Effector memory CD8-positive, alpha-beta T cell (primary cell): ENCODE data around the gene REG1A.

ENCODE experiments used
- ATAC-seq: fragments of 150-1000 bp; cut with Tn5 transposase; replicated peaks from 2 replicates; pipeline ENCODE4 v1.10.0; 2021; ENCODE audit warnings: mild to moderate bottlenecking, moderate library complexity
- DNase-seq, 3 experiments: peaks; one replicate each; pipeline ENCODE4 v3.0.0; 2021
- H3K27ac Mint-ChIP-seq, 2 donors: one replicate each; pipeline ENCODE4 v1.8.0; 2022; ENCODE audit warnings: mild to moderate bottlenecking in 2 of 2, mixed read lengths in 2 of 2, moderate library complexity in 2 of 2
- H3K27me3 Mint-ChIP-seq, 2 donors: one replicate each; pipeline ENCODE4 v1.8.0; 2022; ENCODE audit warnings: mixed read lengths in 2 of 2
- H3K36me3 Mint-ChIP-seq: one replicate; pipeline ENCODE4 v1.8.0; 2022; ENCODE audit warnings: mild to moderate bottlenecking, moderate library complexity, mixed read lengths; ENCODE audit not compliant: insufficient read depth
- H3K4me1 Mint-ChIP-seq, 2 donors: one replicate each; pipeline ENCODE4 v1.8.0; 2022; ENCODE audit warnings: low read depth in 2 of 2, mixed read lengths in 2 of 2
- H3K4me3 Mint-ChIP-seq, 2 donors: one replicate each; pipeline ENCODE4 v1.8.0; 2022; ENCODE audit warnings: mild to moderate bottlenecking in 2 of 2, mixed read lengths in 2 of 2, moderate library complexity in 2 of 2
- H3K9me3 Mint-ChIP-seq, 2 donors: one replicate each; pipeline ENCODE4 v1.8.0; 2022; ENCODE audit warnings: mixed read lengths in 2 of 2

Gene REG1A

GRCh38 chr2:79139423-79139822 is 19.1 kb downstream of the REG1A start:
- H3K4me3 Mint-ChIP-seq: no peak overlapping the region
- H3K36me3 Mint-ChIP-seq: no peaks in the 10 kb centered on the region
- H3K4me1 Mint-ChIP-seq: no peaks in the 10 kb centered on the region
- H3K27ac Mint-ChIP-seq: no peak overlapping the region
- no peak for DNase-seq
- no peaks in the 10 kb centered on the region for H3K27me3 Mint-ChIP-seq
- ATAC-seq: no peak
- peaks cover 21 to 26% of the 10 kb centered on the region in 2 donors for H3K9me3 Mint-ChIP-seq

DNA sequence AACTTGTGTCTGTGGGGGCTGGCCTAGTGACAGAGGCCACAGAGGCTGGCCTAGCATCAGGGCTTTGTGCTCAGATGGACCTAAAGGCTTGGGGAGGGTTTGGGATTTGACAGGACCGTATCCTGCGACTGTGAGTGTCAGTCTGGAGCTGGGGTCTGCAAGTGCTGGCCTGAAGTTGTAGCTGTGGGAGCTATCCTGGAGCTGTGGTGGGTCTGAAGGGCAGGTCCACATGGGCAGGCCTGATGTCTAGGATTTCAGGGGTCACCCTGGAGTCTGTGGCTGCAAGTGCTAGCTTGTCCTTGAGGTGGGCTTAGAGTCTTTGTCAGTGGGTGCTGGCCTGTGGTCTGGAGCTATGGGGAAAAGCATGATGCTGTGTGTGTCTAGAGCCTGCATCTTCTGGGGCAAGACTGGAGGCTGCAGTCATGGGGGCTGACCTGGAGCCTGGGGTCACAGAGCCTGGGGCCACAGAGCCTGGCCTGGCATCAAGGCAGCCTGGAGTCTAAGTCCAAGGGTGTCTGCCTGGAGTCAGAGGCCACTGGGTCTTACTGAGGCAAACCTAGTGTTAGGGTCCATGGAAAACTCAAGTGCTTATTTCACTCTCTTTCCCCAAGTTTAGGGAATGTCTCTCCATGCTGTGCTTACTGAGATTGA is 35.7 kb downstream of the REG1A start:
- peaks cover 8 to 32% of the 10 kb centered on the region in 2 donors for H3K9me3 Mint-ChIP-seq
- H3K4me3 Mint-ChIP-seq: no peak overlapping the region
- no peaks in the 10 kb centered on the region for H3K27me3 Mint-ChIP-seq
- no peak overlapping the region for H3K27ac Mint-ChIP-seq
- H3K36me3 Mint-ChIP-seq: no peaks in the 10 kb centered on the region
- H3K4me1 Mint-ChIP-seq: no peaks in the 10 kb centered on the region
- DNase-seq: no peak
- ATAC-seq: no peak

- peaks cover 9 to 29% of the 10 kb centered on the region in 2 donors for H3K9me3 Mint-ChIP-seq
- H3K27ac Mint-ChIP-seq: no peak overlapping the region
- no peaks in the 10 kb centered on the region for H3K27me3 Mint-ChIP-seq
- DNase-seq (no peak), ATAC-seq (no peak)
- H3K36me3 Mint-ChIP-seq: no peaks in the 10 kb centered on the region
- no peak overlapping the region for H3K4me3 Mint-ChIP-seq
- H3K4me1 Mint-ChIP-seq: no peaks in the 10 kb centered on the region
Observed at GRCh38 chr2:79159030-79159429, 38.7 kb downstream of the REG1A start.

GRCh38 chr2:79159653-79160052 is 39.4 kb downstream of the REG1A start, which contains the start of gene REG3A:
Gene REG3A, minus strand, starts transcription at chr2:79159753. Its CDS starts 348 bp downstream, at chr2:79159405.
- Mint-ChIP-seq H3K4me3 (no peak within 1 kb of the TSS), H3K27ac (no peak within 1 kb of the TSS)
- ATAC-seq: no peak

DNA sequence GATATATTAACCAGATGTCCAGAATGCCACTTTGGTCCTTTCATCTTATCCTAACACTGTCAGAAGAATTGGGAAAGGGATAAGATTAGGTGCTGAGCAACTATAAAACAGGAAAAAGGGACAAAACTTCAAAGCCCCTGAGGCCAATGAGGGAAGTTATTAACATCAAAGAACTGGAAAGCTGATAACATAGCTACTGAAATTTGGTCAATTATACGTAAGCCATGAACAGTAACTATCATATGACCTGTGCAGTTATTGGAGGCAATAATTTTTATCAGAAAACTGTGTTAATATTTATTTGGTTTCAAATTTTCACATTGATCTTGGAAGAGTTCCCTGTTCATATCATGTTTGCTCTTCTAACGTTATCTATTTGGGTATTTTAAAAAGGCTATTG is 41.8 kb downstream of the REG1A start:
- H3K4me3 Mint-ChIP-seq: no peak overlapping the region
- H3K27ac Mint-ChIP-seq: no peak overlapping the region
- H3K36me3 Mint-ChIP-seq: no peaks in the 10 kb centered on the region

More at GRCh38 chr2:79159653-79160052, 39.4 kb downstream of the REG1A start, which contains the start of gene REG3A:
- peaks cover 13 to 22% of the 10 kb centered on the region in 2 donors for H3K9me3 Mint-ChIP-seq
- no peaks in the 10 kb centered on the region for H3K4me1 Mint-ChIP-seq
- DNase-seq: no peak
- H3K27me3 Mint-ChIP-seq: no peaks in the 10 kb centered on the region
- H3K36me3 Mint-ChIP-seq: no peaks in the 10 kb centered on the region

GRCh38 chr2:79162801-79163200 is 42.5 kb downstream of the REG1A start:
- Mint-ChIP-seq H3K27ac (no peak overlapping the region), H3K36me3 (no peaks in the 10 kb centered on the region), H3K9me3 (peaks cover 10 to 12% of the 10 kb centered on the region in 2 donors), H3K27me3 (no peaks in the 10 kb centered on the region), H3K4me1 (no peaks in the 10 kb centered on the region), H3K4me3 (no peak overlapping the region)
- DNase-seq: no peak
- no peak for ATAC-seq

More for the DNA sequence above, 41.8 kb downstream of the REG1A start:
- Mint-ChIP-seq H3K4me1 (no peaks in the 10 kb centered on the region), H3K27me3 (no peaks in the 10 kb centered on the region), H3K9me3 (peaks cover 11 to 14% of the 10 kb centered on the region in 2 donors)
- DNase-seq (no peak), ATAC-seq (no peak)

- no peak for DNase-seq
- Mint-ChIP-seq H3K27ac (no peak overlapping the region), H3K9me3 (peaks cover 8 to 19% of the 10 kb centered on the region in 2 donors), H3K27me3 (no peaks in the 10 kb centered on the region), H3K36me3 (no peaks in the 10 kb centered on the region), H3K4me3 (no peak overlapping the region), H3K4me1 (no peaks in the 10 kb centered on the region)
- ATAC-seq: no peak
Observed at GRCh38 chr2:79171348-79171958, 51.2 kb downstream of the REG1A start.
